HG03565 (cell line): ENCODE results near the gene CD47.

Experiments used
- ATAC-seq: cut with Tn5 transposase; IDR thresholded peaks from one replicate; pipeline ENCODE4 v1.9.1; 2021; ENCODE audit warnings: mild to moderate bottlenecking, moderate library complexity; ENCODE audit not compliant: unreplicated experiment

Gene CD47

GRCh38 chr3:108090701-108091497 lies at the start of gene CD47:
TSS of gene CD47 (minus strand) at chr3:108091031. CDS start at chr3:108090908, 123 bp downstream.
- peak; percentile 46 for ATAC-seq

GRCh38 chr3:108137460-108137814 lies 46.6 kb upstream of the CD47 start:
- ATAC-seq, result no peak

GRCh38 chr3:108136561-108137459 lies 46.0 kb upstream of the CD47 start:
- no peak for ATAC-seq

GRCh38 chr3:108134555-108134880 lies 43.7 kb upstream of the CD47 start:
- ATAC-seq, result no peak

DNA sequence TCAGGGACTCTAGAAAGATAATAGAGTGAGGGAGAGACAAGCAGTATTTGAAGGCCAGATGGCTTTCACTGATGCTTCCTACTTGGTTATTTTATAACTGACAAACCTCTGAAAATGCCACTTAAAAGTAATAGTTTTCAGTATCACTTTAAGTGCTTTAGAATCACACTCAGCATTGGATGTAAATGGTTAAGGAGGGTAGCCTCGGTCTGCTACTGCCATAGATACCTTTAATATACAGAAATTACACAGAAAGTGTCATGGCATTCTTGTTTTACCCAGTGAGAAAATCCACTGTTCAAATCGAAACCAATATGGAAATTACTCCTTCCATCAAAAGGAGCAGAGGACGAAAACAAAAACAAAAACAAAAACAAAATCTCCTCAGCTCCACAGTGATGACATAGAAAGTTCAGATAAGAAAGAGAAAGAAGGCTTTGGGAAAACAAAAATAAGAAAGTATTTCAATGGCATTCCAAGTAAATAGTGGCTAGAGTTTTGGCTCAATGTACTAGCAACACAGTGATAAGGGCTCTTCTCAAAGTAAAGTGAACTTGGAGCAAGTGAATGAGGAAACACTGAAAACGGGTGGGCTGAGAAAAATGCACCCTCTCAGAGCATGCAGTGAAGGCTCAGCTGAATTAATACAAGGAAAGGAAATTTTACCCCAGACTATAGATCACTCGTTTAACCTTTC lies 43.2 kb upstream of the CD47 start:
- ATAC-seq, result no peak

GRCh38 chr3:108133048-108133369 lies 42.2 kb upstream of the CD47 start:
- ATAC-seq, result no peak

- ATAC-seq, result no peak
Observed at GRCh38 chr3:108131475-108132134, 40.8 kb upstream of the CD47 start.

GRCh38 chr3:108130701-108131474 lies 40.1 kb upstream of the CD47 start:
- ATAC-seq, result no peak

DNA sequence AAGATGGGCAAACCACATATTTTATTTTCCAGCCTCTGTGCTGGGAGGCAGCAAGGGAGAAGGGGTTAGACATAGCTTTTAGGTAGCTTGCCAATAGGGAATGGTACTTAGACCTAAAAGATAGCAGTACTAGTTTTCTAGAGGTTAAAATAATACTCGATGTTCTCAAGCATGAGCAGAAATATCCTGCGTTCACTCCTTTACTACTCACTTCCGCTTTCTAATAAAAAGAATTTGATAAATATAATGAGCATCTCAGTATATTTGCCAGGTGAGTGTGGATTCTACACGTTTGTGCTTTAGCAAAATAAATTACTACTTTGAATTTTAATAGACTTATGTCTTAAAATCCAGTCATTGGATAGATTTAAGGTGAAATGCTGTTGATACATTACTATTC lies 39.4 kb upstream of the CD47 start:
- ATAC-seq, result no peak

DNA sequence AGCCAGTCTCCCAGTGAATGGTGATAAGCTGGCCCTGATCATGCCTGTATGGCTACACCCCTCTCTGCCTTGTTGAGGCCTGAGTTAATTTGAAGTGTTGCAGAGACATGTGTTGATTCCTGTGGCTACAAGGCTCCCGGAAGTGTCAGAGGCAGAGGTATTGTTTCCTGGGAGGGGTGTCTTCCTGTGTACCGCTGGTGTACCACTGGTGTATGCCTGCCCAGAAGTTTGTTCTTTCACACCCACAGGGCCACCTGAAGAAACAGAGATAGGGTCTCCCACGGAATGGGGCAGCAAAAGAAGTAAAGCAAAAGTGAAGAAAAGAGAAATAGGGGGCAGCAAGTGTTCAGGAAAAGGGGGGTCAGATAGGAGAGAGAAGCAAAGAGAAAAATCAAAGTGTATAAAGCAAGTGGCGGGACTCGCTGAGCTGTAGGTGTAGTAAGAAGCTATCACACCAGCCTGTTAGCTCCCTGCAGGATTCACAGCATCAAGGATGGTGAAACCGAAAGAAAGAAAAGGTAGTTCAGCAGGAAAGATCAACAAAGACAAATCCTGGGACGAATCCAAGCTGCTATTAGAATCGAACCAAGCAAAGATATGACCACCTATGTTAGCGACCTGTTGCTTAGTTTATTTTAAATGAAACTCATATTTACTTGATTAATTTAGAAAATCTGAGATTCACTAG lies 36.6 kb upstream of the CD47 start:
- no peak for ATAC-seq

GRCh38 chr3:108126348-108126747 lies 35.5 kb upstream of the CD47 start:
- ATAC-seq, result no peak

GRCh38 chr3:108125550-108126071 lies 34.8 kb upstream of the CD47 start:
- ATAC-seq, result peak; percentile 34

GRCh38 chr3:108125153-108125543 lies 34.3 kb upstream of the CD47 start:
- no peak for ATAC-seq

- ATAC-seq, result peak; percentile 82
Observed at GRCh38 chr3:108124337-108125152, 33.7 kb upstream of the CD47 start.

GRCh38 chr3:108123326-108123725 lies 32.5 kb upstream of the CD47 start:
- ATAC-seq, result no peak

GRCh38 chr3:108122276-108122675 lies 31.4 kb upstream of the CD47 start:
- ATAC-seq, result no peak

DNA sequence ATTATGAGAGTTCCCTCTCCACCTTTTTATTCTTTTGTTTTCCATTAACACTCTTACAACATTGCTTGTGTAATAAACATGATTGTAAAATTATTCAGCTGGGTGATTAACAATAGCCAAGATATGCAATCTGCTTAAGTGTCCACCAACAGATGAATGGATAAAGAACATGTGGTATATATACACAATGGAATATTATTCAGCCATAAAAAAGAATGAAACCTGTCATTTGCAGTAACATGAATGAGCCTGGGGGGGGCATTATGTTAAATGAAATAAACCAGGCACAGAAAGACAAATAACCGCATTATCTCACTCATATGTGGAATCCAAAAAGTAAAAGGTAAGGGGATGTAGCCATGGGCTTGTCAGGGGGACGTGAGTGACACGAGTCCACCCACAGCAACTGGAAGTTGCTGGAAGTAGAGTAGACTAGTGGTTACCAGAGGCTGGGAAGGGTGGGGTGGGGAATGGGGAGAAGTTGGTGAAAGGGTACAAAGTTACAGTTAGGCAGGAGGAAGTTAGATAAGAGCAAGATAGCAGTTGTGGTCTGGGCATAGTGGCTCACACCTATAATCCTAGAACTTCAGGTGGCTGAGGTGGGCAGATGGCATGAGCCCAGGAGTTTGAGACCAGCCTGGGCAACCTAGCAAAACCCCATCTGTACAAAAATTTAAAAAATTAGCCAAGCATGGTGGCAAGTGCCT lies 28.7 kb upstream of the CD47 start:
- no peak for ATAC-seq
